ENCODE data around the gene NMUR1.

Gene NMUR1

DNA sequence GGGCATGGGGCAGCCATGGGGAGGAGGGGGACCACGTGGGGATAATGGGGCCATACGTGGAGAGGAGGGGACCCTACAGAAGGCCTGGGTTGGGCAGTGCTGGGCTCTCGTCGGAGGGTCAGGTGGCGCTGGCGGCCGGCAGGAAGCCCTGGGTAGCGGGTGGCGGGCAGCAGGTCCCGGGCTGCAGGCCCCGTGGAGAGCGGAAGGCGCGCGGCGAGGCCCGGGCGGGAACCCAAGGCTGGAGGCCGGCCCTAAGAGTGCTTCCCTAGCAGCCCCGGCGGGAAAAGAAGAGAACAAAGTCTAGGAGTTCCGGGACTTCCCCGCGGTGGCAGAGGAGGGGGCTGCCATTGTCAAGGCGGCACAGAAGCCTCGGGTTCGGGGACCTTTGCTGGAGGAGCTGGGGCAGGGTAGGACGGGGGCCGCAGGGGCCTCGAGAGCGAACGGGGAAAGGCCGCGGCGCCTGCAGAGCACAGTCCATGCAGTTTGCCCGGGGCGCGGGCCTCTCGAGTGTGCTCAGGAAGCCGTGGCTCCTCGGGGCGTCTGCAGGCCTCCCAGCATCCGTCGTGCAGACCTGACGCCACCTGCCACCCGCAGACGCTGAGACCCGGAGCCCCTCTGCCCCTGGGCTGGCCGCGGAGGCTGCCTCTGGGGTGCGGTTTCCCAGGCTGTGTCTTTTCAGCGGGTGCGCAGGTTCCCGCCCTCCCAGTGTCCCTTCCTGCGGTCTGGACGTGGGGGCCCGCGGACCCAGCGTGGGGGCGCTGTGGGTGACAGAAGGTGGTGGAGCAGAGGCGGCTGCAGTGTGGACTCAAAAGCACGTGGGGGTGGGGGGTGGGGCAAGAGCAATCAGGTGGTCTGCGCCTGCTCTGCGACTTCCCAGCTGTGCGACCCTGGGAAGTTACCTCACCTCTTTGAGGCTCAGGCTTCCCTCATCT, 46.6 kb downstream of the NMUR1 start:
- H2BK15ac ChIP-seq (replicated peaks; ENCODE audit: low read depth) = no peak overlapping the region
- H3K79me2 ChIP-seq (ENCODE audit: control insufficient read depth, insufficient read depth, low read length) = no peaks in the 10 kb centered on the region
- no peak overlapping the region for H4K5ac ChIP-seq (ENCODE audit: low read length)
- H3K56ac ChIP-seq (ENCODE audit: low read length) = no peak overlapping the region
- H3K27ac ChIP-seq (ENCODE audit: low read depth, low read length) = no peak overlapping the region
- H3K18ac ChIP-seq (ENCODE audit: low read length) = no peak overlapping the region
- no peak overlapping the region for H3K4ac ChIP-seq (ENCODE audit: low read depth, low read length)
- H3K9ac ChIP-seq (ENCODE audit: low read length) = no peak overlapping the region
- H3K4me1 ChIP-seq (ENCODE audit: control insufficient read depth, low read depth, low read length) = no peaks in the 10 kb centered on the region
- H4K8ac ChIP-seq (ENCODE audit: low read depth, low read length) = no peak overlapping the region
- no peak overlapping the region for H2BK120ac ChIP-seq (ENCODE audit: low read depth, low read length)
- H3K27me3 ChIP-seq (ENCODE audit: insufficient read depth, low read length, poor library complexity) = no peaks in the 10 kb centered on the region
- no peaks in the 10 kb centered on the region for H3K79me1 ChIP-seq (ENCODE audit: low read length)
- no peak overlapping the region for H3K23ac ChIP-seq (ENCODE audit: low read length)
- no peak overlapping the region for H3K4me3 ChIP-seq (ENCODE audit: low read length)
- H3K36me3 ChIP-seq (ENCODE audit: control insufficient read depth, insufficient read depth, low read length) = no peaks in the 10 kb centered on the region
- no peak for DNase-seq
- WGBS (ENCODE audit: extremely low coverage, insufficient coverage, low lambda C conversion rate) = no CpG with 5 or more reads among the region's 65 CpGs
- no peak overlapping the region for H2AK5ac ChIP-seq (ENCODE audit: low read length)
- no peak overlapping the region for H2BK5ac ChIP-seq (ENCODE audit: low read length)
- H3K4me2 ChIP-seq (ENCODE audit: low read length) = no peak overlapping the region

DNA sequence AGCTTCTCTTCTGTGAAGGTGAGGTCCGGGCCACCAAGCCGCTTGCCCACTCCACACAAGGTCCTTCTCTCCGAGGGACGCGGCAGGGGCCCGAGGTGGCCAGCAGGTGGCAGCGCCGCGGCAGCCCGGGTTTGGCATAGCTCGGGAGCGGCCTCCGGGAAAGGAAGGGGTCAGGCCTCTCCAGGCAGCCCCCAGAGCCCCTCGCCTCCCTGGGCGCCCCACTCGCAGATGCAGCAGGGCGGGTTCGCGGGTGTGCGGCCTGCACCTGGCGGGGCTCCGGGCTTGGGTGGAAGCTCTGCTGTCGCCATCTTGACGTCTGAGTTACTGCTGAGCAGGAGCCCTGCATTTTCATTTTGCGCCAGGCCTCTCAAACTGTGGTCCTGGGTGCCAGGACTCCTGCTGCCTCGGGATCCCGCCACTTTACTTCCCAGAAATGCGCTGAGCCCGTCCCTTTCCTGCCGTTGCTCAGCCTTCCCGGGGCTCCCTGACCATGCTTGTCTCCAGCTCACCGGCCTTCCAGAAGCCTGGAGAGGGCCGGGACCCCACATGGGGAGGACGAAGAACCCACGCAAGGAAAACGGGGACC, 47.3 kb downstream of the NMUR1 start:
- Histone ChIP-seq H3K4me1 (ENCODE audit: control insufficient read depth, low read depth, low read length) (no peaks in the 10 kb centered on the region), H3K79me1 (ENCODE audit: low read length) (no peaks in the 10 kb centered on the region), H2BK5ac (ENCODE audit: low read length) (no peak overlapping the region), H4K8ac (ENCODE audit: low read depth, low read length) (no peak overlapping the region), H3K4me2 (ENCODE audit: low read length) (no peak overlapping the region), H3K9ac (ENCODE audit: low read length) (peak overlapping the region; percentile 36), H2BK15ac (replicated peaks; ENCODE audit: low read depth) (no peak overlapping the region), H3K18ac (ENCODE audit: low read length) (no peak overlapping the region), H3K4ac (ENCODE audit: low read depth, low read length) (no peak overlapping the region), H4K5ac (ENCODE audit: low read length) (no peak overlapping the region), H3K4me3 (ENCODE audit: low read length) (no peak overlapping the region), H2BK120ac (ENCODE audit: low read depth, low read length) (no peak overlapping the region), H3K79me2 (ENCODE audit: control insufficient read depth, insufficient read depth, low read length) (no peaks in the 10 kb centered on the region), H3K36me3 (ENCODE audit: control insufficient read depth, insufficient read depth, low read length) (no peaks in the 10 kb centered on the region), H3K27ac (ENCODE audit: low read depth, low read length) (no peak overlapping the region), H2AK5ac (ENCODE audit: low read length) (no peak overlapping the region), H3K27me3 (ENCODE audit: insufficient read depth, low read length, poor library complexity) (no peaks in the 10 kb centered on the region), H3K23ac (ENCODE audit: low read length) (no peak overlapping the region), H3K56ac (ENCODE audit: low read length) (peak overlapping the region; percentile 64)
- DNase-seq = peak; percentile 73
- no CpG with 5 or more reads among the region's 36 CpGs for WGBS (ENCODE audit: extremely low coverage, insufficient coverage, low lambda C conversion rate)

DNA sequence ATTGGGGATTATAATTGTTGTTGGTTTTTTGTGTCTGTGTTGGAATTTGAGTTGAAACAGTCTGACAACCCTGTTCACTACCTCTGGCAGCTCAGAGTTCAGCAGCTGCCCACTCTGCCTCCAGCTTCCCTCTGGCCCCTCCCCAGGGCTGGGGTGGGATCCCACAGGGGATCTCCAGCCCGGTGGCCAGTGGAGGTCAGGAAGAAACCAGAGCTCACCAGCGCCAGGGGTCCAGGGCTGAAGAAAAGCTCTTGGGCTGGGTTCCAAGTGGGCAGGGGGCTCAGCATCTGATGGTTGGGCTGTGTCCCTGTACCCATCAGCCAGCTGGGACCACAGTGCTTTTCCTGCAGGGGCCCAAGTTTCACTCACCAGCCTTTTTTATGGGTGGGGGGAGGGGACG, 49.5 kb downstream of the NMUR1 start:
- no peak for DNase-seq
- no peaks in the 10 kb centered on the region for H3K79me2 ChIP-seq (ENCODE audit: control insufficient read depth, insufficient read depth, low read length)
- no peak overlapping the region for H3K4me2 ChIP-seq (ENCODE audit: low read length)
- H3K27me3 ChIP-seq (ENCODE audit: insufficient read depth, low read length, poor library complexity) = no peaks in the 10 kb centered on the region
- H3K9ac ChIP-seq (ENCODE audit: low read length) = no peak overlapping the region
- WGBS (ENCODE audit: extremely low coverage, insufficient coverage, low lambda C conversion rate) = no CpG with 5 or more reads among the region's 3 CpGs
- no peaks in the 10 kb centered on the region for H3K79me1 ChIP-seq (ENCODE audit: low read length)
- H3K27ac ChIP-seq (ENCODE audit: low read depth, low read length) = no peak overlapping the region
- no peak overlapping the region for H3K23ac ChIP-seq (ENCODE audit: low read length)
- H3K4me3 ChIP-seq (ENCODE audit: low read length) = no peak overlapping the region
- no peak overlapping the region for H2AK5ac ChIP-seq (ENCODE audit: low read length)
- H2BK5ac ChIP-seq (ENCODE audit: low read length) = no peak overlapping the region
- H2BK120ac ChIP-seq (ENCODE audit: low read depth, low read length) = no peak overlapping the region
- no peak overlapping the region for H2BK15ac ChIP-seq (replicated peaks; ENCODE audit: low read depth)
- H4K5ac ChIP-seq (ENCODE audit: low read length) = no peak overlapping the region
- H3K4ac ChIP-seq (ENCODE audit: low read depth, low read length) = no peak overlapping the region
- no peak overlapping the region for H3K56ac ChIP-seq (ENCODE audit: low read length)
- no peak overlapping the region for H3K18ac ChIP-seq (ENCODE audit: low read length)
- H3K36me3 ChIP-seq (ENCODE audit: control insufficient read depth, insufficient read depth, low read length) = no peaks in the 10 kb centered on the region
- H3K4me1 ChIP-seq (ENCODE audit: control insufficient read depth, low read depth, low read length) = no peaks in the 10 kb centered on the region
- H4K8ac ChIP-seq (ENCODE audit: low read depth, low read length) = no peak overlapping the region

DNA sequence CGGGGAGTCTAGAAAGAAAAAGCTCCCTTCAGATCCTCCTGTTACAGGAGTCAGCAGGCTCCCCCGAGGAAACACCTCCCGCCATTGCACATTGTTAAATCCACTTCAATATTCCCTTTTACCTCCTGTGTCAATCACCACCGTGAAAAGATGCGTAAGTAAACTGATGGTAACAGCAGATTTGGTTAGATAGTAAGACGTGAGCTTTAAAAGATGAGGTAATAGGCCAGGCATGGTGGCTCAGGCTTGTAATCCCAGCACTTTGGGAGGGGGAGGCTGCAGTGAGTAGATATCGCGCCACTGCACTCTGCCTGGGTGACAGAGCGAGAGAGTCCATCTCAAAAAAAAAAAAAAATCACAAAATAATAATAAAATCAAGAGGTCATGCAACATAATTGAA, 50.8 kb downstream of the NMUR1 start:
- Histone ChIP-seq H3K9ac (ENCODE audit: low read length) (no peak overlapping the region), H2AK5ac (ENCODE audit: low read length) (no peak overlapping the region), H3K23ac (ENCODE audit: low read length) (no peak overlapping the region), H4K5ac (ENCODE audit: low read length) (no peak overlapping the region), H2BK15ac (replicated peaks; ENCODE audit: low read depth) (no peak overlapping the region), H2BK5ac (ENCODE audit: low read length) (no peak overlapping the region), H4K8ac (ENCODE audit: low read depth, low read length) (no peak overlapping the region), H3K4ac (ENCODE audit: low read depth, low read length) (no peak overlapping the region), H3K18ac (ENCODE audit: low read length) (no peak overlapping the region), H2BK120ac (ENCODE audit: low read depth, low read length) (no peak overlapping the region), H3K27me3 (ENCODE audit: insufficient read depth, low read length, poor library complexity) (no peaks in the 10 kb centered on the region), H3K56ac (ENCODE audit: low read length) (no peak overlapping the region), H3K36me3 (ENCODE audit: control insufficient read depth, insufficient read depth, low read length) (no peaks in the 10 kb centered on the region), H3K27ac (ENCODE audit: low read depth, low read length) (no peak overlapping the region), H3K4me3 (ENCODE audit: low read length) (no peak overlapping the region), H3K4me1 (ENCODE audit: control insufficient read depth, low read depth, low read length) (no peaks in the 10 kb centered on the region), H3K4me2 (ENCODE audit: low read length) (no peak overlapping the region), H3K79me1 (ENCODE audit: low read length) (no peaks in the 10 kb centered on the region), H3K79me2 (ENCODE audit: control insufficient read depth, insufficient read depth, low read length) (no peaks in the 10 kb centered on the region)
- peak; percentile 25 for DNase-seq
- no CpG with 5 or more reads among the region's 9 CpGs for WGBS (ENCODE audit: extremely low coverage, insufficient coverage, low lambda C conversion rate)

DNA sequence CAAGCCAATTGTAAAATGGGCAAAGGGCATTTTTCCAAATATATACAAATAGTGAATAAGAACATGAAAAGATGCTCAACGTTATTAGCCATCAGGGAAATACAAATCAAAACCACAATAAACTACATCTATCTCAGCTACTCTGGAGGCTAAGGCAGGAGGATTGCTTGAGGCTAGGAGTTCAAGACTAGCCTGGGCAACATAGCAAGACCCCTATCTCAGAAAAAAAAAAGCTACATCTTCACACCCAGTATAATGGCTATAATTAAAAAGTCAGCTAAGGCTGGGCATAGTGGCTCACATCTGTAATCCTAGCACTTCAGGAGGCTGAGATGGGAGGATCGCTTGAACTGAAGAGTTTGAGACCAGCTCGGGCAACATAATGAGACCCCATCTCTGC, 53.3 kb downstream of the NMUR1 start:
- no peaks in the 10 kb centered on the region for H3K27me3 ChIP-seq (ENCODE audit: insufficient read depth, low read length, poor library complexity)
- WGBS (ENCODE audit: extremely low coverage, insufficient coverage, low lambda C conversion rate) = no CpG with 5 or more reads among the region's 3 CpGs
- H3K27ac ChIP-seq (ENCODE audit: low read depth, low read length) = no peak overlapping the region
- H3K56ac ChIP-seq (ENCODE audit: low read length) = no peak overlapping the region
- H3K4me3 ChIP-seq (ENCODE audit: low read length) = no peak overlapping the region
- H3K4me1 ChIP-seq (ENCODE audit: control insufficient read depth, low read depth, low read length) = no peaks in the 10 kb centered on the region
- H2BK5ac ChIP-seq (ENCODE audit: low read length) = no peak overlapping the region
- H3K18ac ChIP-seq (ENCODE audit: low read length) = no peak overlapping the region
- no peaks in the 10 kb centered on the region for H3K79me2 ChIP-seq (ENCODE audit: control insufficient read depth, insufficient read depth, low read length)
- no peak overlapping the region for H2AK5ac ChIP-seq (ENCODE audit: low read length)
- H3K4ac ChIP-seq (ENCODE audit: low read depth, low read length) = no peak overlapping the region
- no peak overlapping the region for H4K5ac ChIP-seq (ENCODE audit: low read length)
- no peaks in the 10 kb centered on the region for H3K36me3 ChIP-seq (ENCODE audit: control insufficient read depth, insufficient read depth, low read length)
- no peak overlapping the region for H4K8ac ChIP-seq (ENCODE audit: low read depth, low read length)
- no peak overlapping the region for H3K23ac ChIP-seq (ENCODE audit: low read length)
- H3K4me2 ChIP-seq (ENCODE audit: low read length) = no peak overlapping the region
- DNase-seq = no peak
- no peak overlapping the region for H2BK15ac ChIP-seq (replicated peaks; ENCODE audit: low read depth)
- no peak overlapping the region for H3K9ac ChIP-seq (ENCODE audit: low read length)
- H2BK120ac ChIP-seq (ENCODE audit: low read depth, low read length) = no peak overlapping the region
- H3K79me1 ChIP-seq (ENCODE audit: low read length) = no peaks in the 10 kb centered on the region
